Measurements from ENCODE around the gene ZNF497. TPM values are rescaled to one million over a fixed set of nuclear protein-coding genes. Genes with fewer than 3 reads are reported as not detected.

ZNF497 gene
- 0.57 and 0.83 TPM in 2 replicates for total RNA-seq

DNA sequence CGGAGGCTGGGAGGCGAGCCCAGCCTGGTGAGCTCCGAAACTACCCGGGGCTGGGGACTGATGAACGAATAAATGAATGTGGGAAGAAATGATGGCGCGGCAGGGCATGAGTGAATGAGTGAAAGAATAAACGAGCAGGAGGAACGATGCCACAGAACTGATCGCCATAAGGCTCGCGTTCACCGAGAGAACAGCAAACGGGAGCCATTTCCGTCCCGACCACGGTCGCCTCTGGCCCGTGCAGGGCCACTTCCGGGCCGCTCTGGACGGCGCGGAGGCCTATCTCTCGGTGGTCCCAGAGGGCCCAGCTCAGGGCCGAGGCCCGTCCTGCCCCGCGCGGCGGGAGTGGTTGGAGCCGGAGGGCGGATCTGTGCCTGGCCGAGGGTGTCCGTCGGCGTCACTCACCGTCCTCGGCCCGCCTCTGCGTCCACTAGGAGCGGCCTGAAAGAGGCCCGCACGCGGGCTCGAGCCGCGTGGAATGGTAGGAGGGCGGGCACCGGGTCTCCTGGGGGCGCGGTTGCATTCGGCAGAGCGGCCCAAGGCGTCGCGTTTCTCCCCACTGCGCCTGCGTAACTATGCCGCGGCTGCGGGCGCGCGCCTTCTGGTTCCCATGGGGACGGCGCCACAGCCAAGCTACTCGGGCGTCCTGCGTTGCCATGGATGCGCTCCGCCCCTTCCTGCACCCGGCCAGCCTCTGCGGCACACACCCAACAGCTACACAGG, at the start of gene ZNF497:
ZNF497 (minus strand) TSS at position 480 of the 723 bp plus-strand sequence. CDS start 5,116 bp downstream, outside the sequence.

DNA sequence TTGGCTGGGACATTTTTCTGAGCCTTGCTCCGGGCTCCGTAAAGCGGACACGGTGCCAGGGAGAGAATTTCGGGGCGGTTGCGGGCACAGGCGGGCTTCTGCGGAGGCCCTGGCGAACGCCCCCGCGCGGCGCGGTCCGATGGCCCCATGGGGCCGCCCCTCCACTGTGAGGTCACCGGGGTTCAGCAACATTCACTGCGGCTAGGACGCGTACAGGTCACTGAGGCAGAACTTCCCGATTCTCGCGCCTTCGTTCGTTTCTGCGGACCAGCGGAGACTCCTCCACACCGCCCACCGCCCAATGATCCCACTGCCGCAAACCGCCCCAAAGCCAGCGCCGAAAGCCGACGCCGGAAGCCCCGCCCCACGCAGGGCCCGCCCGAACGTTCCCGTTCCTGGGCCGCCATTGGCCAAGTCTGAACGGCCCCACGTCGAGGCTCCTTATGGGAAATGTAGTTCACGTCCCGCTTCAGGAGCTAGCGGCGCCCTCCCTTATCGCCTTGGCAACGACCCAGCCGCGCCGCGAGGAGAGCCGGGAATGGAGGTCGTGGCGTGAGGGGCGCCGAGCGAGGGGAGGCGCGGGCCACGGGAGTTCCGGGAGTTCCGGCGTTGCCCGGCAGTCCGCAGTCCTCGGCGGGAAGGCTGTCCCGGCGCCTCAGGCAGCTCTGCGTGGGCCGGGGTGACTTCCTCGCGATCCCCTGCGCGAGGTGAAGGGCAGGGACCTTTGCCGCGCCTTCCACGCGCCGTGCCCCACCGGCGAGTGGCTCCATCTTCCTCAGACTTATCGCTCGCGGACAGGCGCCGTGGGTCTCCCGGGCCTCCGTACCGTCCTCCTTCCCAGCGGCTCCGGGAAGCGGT, 45.8 kb upstream of the ZNF497 start, which contains the start of gene ZNF584:
ZNF584 (plus strand) TSS at position 498 of the 858 bp plus-strand sequence. CDS start 499 bp downstream, outside the sequence.

DNA sequence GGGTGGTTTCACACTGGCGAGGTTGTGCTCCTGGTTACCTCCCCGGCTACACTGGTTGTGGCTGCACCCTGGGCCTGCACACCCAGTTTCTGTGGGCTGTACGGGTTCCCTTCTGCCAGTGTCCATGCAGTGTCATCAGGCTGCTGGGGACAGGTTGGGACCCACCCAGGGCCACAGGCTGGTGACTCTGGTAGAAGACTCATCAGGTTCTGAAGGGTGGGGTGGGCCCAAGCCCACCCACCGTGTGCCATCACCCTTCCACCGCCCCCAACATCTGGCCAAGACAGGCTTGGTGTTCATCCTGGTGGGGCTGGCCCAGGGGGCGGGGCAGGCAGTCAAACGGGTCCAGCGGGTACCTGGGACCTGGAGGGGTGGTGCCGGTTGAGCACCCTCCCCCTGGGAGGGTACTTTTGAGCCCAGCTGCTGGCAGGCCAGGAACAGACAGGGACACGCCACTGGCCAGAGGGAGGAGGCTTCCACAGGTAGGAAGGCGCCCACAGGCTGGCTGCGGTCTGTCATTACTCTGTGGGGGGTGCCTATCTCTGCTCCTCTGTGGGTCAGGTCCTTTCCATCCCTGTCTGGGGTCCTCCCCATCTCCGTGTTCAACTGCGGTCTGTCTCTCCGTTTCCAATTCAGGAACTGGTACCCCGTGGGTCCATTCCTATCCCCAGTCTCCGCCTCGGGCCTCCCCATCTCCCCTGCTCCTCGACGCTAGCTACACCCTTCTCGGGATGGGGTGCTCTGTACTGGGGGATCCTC, 32.8 kb upstream of the ZNF497 start, which contains the start of gene RNF225:
RNF225 (plus strand) TSS at position 437 of the 759 bp plus-strand sequence. CDS start 434 bp downstream, outside the sequence.

DNA sequence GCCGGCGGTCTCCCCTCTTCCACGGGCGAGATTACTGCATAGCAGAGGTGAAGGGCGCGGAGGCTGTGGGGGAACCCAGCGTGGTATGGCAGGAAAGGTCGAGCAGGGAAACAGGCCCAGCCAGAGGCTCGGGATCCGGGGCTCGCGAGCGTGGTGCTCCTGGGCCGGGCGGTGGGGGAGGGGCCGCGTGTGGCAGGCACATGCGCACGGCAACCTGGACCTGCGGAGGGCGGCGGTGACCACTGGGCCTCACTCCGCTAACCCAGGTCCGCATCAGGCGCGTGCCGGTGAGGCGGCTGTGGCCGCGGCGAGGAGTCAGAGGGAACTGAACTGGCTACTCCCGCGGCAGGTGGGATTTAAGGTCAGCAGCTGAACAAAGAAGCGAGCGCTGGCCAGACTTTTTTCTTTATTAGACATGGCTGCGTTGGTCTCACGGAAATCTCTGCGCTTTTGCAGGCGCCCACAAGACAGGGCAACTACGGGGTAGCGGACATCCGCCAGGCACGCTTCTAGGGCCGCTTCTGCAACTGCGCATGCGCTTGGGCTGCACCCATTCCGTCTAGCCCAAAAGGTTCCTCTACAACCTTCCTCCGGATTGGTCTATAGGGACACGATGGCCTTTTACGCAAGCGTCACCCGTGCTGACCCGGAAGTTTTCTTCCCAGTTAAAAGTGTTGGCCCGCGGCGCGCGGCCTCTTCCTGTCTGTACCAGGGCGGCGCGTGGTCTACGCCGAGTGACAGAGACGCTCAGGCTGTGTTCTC, 24.2 kb upstream of the ZNF497 start, which contains the start of gene RPS5:
RPS5 (plus strand) TSS at position 694 of the 762 bp plus-strand sequence. CDS start 869 bp downstream, outside the sequence.

DNA sequence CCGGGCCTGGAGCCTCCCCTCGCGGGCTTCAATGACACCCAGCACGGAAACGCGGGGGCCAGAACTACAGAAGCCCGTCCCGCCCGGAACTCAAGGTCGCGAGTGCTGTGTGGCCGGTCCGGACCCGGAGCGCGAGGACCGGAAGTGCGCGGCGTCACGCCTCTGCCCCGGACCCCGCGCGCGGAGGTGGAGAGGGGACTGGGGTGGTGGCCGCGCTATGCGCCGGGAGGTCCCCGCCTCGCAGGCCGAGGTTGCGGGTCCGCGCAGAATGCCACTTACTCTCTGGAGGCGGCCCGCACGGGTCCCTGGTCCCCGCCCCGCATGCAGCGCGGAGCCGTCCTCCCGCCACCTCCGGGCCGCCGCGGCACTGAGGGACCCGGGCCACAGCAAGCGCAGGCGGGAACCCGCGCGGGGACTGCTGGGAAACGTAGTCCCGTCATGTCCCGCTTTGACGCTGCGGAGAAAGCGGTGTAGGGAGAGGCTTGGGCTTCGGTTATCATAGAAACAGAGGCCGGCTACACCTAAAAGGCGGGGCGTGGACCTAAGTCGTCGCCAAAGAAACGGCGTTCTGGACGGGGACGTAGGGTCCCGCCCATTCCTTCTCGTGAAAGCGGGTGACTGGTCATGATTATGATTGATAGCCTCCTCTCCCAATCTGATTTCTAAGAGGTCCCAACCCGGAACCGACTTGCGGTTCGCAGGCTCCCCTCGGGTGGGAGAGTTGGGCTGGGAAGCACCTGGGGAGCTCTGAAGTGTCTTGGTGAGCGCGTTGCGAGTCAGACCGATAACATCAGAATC, 18.3 kb upstream of the ZNF497 start, which contains the start of gene ZNF837:
ZNF837 (minus strand) TSS at position 369 of the 798 bp plus-strand sequence. CDS start 11,698 bp downstream, outside the sequence.

DNA sequence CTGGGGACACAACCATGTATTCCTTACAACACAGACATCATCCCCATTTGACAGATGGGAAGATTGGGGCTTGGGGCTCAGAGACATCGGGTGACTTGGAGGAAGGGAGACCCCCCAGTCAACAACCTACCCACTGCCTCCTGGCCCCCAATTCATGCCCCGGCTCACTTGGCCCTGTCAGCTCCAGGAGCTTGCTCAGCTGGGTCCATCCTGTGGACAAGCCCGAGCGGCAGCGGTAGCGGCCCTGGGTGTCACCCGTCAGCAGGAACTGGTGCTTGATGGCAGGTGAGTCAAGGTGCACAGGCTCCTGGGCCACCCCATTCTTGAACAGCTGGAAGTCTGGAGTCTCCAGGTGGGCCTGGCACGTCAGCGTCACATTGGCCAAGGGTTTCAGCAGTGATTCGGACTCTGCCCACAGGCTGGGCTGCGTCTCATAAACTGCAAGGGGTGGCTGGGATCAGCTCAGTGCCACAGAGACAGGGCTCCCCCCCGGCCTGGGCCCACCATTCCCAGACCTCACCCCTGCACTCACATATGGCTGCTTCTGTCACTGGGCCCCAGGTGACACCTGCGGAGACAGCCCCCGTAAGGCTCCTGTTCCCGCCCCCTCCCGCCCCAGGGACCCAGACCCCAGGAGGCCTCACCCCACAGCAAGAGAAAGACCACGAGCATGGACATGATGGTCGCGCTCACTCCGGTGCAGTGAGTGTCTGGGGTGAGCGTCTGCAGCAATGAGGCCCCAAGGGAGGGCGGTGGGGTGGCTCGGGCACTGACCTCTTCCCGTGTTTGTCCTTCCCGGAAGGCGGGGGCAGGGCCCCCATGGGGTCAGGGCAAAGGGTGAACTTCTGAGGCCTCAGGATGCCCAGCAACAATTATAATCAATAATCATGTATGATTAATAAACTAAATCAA, 9.5 kb downstream of the ZNF497 start, which contains the start of gene A1BG:
A1BG (minus strand) TSS at position 733 of the 912 bp plus-strand sequence; CDS start at position 678, 55 bp downstream.

DNA sequence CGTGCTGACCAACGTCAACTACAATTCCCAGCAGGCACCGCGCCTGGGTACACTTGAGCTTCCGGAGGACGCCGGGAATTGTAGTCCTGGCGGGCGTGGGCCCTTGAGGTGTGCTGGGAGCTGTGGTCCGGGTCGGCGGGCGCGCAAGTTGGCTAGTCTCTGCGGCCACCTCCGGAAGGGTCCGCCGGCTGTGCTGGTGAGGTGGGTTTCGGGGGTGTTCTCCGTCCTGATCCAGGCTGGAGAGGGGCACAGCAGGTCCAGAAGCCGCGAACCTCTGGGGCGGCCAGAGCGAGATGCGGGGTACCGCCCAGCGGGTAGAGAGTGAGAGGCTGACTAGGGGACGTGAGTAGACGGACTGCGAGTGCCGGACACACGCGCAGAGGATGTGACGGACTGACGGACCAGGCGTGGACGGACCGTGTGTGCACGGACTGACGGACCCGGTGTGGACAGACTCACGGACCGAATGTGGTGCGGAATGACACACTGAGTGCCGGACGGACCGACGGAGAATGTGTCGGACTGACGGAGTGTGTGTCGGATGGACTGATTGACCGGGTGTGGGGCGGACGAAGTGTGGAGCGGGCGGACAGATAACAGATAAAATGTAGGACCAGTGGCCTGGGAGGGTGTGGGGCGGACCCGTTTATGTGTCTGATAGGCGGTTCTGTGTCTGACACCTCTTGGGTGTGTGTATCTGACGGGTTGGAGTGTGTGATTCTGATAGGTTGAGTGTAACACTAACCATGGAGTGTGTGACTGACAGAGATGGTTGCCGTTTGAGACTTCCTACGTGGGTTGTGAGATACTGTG, 35.4 kb downstream of the ZNF497 start, which contains the start of gene ZSCAN22:
ZSCAN22 (plus strand) TSS at position 81 of the 813 bp plus-strand sequence. CDS start 7,809 bp downstream, outside the sequence.

DNA sequence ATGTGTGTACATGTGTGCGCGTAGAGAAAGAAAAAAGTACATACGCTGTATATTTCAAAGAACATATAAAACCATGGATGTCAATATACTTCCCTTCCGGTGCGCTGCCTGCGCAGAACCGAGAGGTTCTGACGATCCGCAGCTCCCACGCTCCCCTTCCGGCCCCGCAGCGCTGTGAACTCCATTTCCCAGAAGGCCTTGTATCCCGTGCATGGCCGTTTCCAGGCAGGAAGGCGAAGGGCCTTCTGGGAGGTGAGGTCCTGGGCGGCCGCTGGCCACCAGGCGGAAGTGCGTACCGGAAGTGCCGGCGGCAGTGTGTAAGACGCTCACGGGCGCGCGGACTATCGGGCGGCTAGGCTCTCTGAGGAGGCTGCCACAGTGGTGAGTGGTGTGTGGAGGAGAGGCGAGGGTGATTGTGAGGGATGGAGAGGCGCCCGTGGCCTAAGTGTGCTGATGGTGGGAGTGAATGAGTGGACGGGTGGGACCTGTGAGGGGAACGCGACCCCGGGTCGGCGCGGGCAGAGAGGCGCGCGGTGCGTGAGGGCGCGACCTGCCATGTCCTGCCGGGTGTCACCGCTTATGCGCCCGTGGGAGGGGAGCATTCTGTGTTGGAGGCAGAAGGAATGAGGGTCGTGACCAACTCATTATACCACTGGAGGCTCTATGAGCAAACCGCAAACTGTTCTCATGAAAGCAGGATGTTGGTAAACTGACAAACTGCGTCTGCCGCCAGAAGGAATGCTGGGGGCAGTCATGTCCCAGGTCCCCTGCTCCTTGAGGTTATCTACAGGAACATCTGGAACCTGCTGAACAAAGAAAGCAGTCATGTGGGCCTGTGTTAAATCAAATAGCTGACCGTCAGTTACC, 57.3 kb downstream of the ZNF497 start, which contains the start of gene ERVK3-1:
ERVK3-1 (plus strand) TSS at position 313 of the 867 bp plus-strand sequence. CDS start 6,792 bp downstream, outside the sequence.

Other genes with a start within 250 kb of the ZNF497 start
- 12.5 and 13.1 TPM in 2 replicates for gene ZNF329, start 212.0 kb downstream of the ZNF497 start, total RNA-seq
- gene ZNF274, start 179.7 kb downstream of the ZNF497 start, total RNA-seq: 10.9 and 12.7 TPM in 2 replicates
- gene ZNF544, start 133.8 kb downstream of the ZNF497 start, total RNA-seq: 33.8 and 34.1 TPM in 2 replicates
- gene ZNF8, start 83.8 kb downstream of the ZNF497 start, total RNA-seq: 3.0 and 3.1 TPM in 2 replicates
- gene ERVK3-1, start 57.4 kb downstream of the ZNF497 start, total RNA-seq: 20.2 and 24.7 TPM in 2 replicates
- gene ZSCAN22, start 35.8 kb downstream of the ZNF497 start, total RNA-seq: 1.4 and 2.1 TPM in 2 replicates
- 8.7 and 12.5 TPM in 2 replicates for gene A1BG, start 9.3 kb downstream of the ZNF497 start, total RNA-seq
- gene ZNF837, start 18.3 kb upstream of the ZNF497 start, total RNA-seq: 1.4 and 1.5 TPM in 2 replicates
- gene RPS5, start 24.5 kb upstream of the ZNF497 start, total RNA-seq: 3,351 and 3,927 TPM in 2 replicates
- gene RNF225, start 32.9 kb upstream of the ZNF497 start, total RNA-seq: not detected in 2 replicates
- 12.7 and 17.3 TPM in 2 replicates for gene ZNF584, start 45.9 kb upstream of the ZNF497 start, total RNA-seq
- 7.4 and 9.7 TPM in 2 replicates for gene ZNF132, start 77.4 kb upstream of the ZNF497 start, total RNA-seq
- 8.0 and 9.2 TPM in 2 replicates for gene ZNF324B, start 88.9 kb upstream of the ZNF497 start, total RNA-seq
- 8.2 and 10.4 TPM in 2 replicates for gene ZNF324, start 104.3 kb upstream of the ZNF497 start, total RNA-seq
- gene ZNF446, start 113.6 kb upstream of the ZNF497 start, total RNA-seq: 6.9 and 8.1 TPM in 2 replicates
- gene SLC27A5, start 149.2 kb upstream of the ZNF497 start, total RNA-seq: 8.3 and 12.4 TPM in 2 replicates
- gene ZBTB45, start 157.1 kb upstream of the ZNF497 start, total RNA-seq: 4.1 and 6.2 TPM in 2 replicates
- 313 and 363 TPM in 2 replicates for gene TRIM28, start 181.3 kb upstream of the ZNF497 start, total RNA-seq
- gene CHMP2A, start 192.4 kb upstream of the ZNF497 start, total RNA-seq: 179 and 219 TPM in 2 replicates
- 87.9 and 92.6 TPM in 2 replicates for gene UBE2M, start 195.9 kb upstream of the ZNF497 start, total RNA-seq
- 10.7 and 14.2 TPM in 2 replicates for gene MZF1, start 210.6 kb upstream of the ZNF497 start, total RNA-seq

Data from smooth muscle cell of bladder (primary cell).